ENCODE measurements around the gene CCDC144A.
A peak's percentile ranks its signal among the peaks of the same experiment; 100 is the strongest.
"Not testable (repeated sequence)": the region's sequence is repeated elsewhere in the genome, so short reads cannot be mapped to it uniquely, and the experiment has no call there.

The CCDC144A gene, protein sequence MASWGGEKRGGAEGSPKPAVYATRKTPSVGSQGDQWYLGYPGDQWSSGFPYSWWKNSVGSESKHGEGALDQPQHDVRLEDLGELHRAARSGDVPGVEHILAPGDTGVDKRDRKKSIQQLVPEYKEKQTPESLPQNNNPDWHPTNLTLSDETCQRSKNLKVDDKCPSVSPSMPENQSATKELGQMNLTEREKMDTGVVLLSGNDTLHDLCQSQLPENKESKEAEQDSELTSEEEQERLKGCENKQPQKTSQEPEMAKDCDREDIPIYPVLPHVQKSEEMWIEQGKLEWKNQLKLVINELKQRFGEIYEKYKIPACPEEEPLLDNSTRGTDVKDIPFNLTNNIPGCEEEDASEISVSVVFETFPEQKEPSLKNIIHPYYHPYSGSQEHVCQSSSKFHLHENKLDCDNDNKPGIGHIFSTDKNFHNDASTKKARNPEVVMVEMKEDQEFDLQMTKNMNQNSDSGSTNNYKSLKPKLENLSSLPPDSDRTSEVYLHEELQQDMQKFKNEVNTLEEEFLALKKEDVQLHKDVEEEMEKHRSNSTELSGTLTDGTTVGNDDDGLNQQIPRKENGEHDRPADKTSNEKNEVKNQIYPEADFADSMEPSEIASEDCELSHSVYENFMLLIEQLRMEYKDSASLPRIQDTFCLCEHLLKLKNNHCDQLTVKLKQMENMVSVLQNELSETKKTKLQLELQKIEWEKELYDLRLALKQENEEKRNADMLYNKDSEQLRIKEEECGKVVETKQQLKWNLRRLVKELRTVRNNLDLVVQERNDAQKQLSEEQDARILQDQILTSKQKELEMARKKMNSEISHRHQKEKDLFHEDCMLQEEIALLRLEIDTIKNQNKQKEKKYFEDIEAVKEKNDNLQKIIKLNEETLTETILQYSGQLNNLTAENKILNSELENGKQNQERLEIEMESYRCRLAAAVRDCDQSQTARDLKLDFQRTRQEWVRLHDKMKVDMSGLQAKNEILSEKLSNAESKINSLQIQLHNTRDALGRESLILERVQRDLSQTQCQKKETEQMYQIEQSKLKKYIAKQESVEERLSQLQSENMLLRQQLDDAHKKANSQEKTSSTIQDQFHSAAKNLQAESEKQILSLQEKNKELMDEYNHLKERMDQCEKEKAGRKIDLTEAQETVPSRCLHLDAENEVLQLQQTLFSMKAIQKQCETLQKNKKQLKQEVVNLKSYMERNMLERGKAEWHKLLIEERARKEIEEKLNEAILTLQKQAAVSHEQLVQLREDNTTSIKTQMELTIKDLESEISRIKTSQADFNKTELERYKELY (N-terminal part only)

DNA sequence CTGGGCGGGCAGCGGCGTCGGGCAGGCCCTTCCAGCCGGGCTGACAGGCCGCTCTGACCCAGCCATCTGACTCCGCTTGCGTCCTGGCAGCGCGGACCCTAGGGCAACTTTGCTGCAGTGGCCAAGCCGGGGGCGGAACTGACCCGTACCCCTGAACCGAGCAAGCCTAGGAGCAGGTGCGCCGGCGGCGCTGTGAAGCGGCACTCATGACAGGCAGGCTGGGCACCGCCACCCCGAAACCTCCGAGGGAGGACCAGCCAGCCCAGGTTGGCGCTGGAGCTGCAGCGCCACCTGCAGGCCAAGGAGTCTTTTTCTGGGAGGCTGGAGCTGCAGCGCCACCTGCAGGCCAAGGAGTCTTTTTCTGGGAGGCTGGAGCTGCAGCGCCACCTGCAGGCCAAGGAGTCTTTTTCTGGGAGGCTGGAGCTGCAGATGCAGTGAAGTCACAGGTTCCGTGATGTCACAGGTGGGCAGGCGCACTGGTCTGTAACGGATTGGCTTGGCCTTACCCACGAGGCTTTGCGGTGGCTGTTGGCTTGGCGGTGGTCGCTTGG lies at the start of gene CCDC144A:
CCDC144A (plus strand) TSS at position 511 of the 551 bp plus-strand sequence. CDS start 160 bp downstream, outside the sequence.
- not testable (repeated sequence) for DNase-seq

DNA sequence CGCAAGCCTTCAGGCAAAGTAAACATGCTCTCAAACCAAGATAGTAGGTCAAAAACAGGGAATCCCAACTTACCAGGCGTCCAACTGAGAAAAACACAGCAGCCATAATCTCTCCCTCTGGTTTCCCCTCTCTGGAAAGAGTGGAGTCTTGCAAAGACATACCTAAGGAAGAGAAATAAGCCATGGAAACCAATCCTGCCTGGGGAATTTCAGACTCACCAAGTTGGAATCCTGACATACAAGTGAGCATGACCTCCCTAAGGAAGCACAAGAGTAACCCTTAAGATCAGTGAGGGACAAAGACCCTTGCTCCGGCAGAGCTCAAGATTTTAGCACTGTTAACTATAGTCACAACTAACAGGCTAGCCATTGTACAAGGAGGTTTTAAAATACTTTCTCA lies 40.5 kb upstream of the CCDC144A start:
- no peak for DNase-seq

DNA sequence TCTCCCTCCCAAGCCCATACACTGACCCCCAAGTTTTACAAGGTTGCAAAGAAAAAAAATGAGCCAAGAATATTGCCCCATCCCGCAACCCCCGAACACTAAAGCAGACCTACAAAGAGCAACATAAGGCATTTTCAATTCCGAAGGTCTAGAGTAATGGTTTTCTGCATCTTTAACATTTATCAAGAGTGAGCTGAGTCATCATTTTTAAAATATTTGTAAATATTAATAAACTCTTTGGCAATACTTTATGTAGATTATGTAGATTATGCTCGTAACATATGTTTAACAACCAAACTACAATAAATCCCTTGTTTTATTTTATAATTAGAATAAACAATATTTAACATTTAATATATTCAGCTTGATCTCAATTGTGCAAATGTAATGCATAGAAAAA lies 37.8 kb upstream of the CCDC144A start:
- no peak for DNase-seq

DNA sequence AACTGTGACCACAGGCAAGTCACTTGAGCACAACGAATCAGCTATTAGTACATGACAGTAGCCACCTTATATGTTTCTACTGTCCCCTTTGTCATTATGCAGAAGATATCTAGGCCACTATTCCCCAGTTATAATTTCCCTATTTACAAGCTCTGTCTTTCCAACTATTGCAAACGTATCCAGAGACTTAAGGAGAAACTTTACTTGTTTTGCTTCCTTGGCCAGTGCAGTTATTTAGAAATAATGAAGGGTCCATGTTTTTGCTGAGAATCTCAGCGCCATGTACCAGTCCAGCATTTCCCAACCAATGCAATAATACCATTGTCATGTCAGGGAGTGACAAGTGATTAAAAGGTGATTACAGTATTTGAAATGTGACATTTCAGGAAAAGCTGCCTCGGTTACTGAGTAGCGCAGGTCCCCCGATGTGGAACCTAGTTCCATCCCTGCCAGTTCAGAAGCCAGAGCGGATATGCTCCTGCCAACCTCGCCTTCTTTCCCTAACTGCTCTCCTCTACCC lies 37.1 kb upstream of the CCDC144A start:
- peak in 1 of 2 experiments; percentile 59 for DNase-seq

DNA sequence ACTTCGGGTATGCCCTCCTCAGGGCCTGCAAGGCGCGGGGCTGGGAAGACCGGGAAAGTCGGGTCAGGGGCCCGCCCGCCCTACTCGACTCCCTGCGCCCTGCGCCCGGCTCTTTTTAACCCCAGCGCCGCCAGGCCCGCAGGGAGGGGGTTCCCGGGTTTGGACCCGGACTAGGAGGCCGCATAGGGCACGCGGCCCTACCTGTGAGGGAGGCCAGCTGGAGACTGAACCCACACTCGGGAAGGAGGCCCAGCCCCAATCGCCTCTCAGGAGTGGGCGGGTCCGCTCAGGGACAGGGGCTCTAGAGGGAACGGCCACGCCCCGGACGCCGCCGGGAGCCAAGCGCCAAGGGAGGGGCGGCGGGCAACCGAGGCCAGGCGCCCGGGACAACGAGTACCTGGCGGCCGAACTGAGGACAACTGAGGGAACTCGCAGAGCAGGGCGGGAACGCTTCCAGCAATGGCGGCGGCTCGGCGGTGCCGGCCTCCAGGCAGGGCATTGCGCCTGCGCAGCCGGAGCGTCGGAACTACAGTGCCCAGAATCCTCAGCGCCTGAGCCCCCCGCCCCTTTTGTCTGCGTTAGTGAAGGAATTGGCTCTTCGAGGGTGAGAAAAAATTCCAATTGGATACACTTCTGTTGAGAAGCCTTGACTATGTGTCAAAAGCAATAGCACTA lies 36.5 kb upstream of the CCDC144A start, which contains the start of gene ZNF624:
ZNF624 (minus strand) TSS at position 484 of the 675 bp plus-strand sequence.
- peak; percentile 98 to 99 for DNase-seq

DNA sequence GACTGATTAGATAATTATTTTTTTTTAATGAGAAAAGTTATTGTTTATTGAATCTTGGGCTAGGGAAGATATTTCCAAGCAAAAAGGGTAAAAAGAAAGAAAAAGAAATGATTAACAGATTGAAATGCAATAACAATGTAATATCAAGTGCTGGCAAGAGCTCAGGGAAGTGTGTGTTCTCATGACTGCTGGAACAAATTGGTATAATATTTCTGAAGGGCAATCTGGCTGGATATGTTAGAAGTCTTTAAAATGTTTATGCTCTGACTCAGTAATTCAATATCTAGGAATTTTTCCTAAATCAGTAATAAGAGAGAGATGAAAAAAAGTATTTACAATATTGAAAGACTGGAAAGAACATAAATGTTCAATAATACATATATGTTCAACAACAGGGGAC lies 28.8 kb upstream of the CCDC144A start:
- no peak for DNase-seq

DNA sequence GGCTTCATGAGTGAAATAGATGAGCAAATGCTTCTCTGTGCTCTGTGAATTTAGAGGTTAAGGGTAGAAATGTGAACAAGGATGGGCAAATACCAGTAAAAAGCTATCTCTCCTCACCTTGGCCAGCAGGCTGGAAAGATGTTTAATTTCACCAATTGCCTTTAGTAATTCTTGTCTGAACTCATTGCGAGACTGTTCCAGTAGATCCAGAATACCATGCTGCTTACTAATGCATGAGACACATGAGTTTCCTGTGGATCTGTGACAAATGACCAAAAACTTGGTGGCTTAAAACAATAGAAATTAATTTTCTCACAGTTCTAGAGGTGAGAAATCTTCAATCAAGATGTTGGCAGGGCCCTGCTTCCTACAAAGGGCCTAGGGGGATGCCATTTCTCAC lies 27.1 kb upstream of the CCDC144A start:
- peak; percentile 20 to 56 for DNase-seq

DNA sequence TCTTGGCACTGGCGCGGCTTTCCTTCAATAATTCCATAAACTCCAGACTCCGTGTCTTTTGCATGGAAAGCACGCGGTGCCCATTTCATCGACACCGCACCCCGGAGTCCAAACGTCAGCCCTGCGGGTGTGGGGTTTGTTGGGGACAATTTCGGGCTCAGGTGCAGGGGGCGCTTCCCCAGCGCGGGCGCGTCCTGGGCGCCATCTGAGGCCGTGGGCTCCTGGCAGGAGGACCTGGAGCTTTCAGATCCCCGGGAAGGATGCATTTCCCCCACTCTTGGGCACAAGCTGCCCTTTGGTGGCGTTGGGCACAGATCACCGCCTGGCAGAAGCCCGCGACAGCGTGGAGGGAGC lies 23.5 kb upstream of the CCDC144A start:
- DNase-seq: not testable (repeated sequence)

DNA sequence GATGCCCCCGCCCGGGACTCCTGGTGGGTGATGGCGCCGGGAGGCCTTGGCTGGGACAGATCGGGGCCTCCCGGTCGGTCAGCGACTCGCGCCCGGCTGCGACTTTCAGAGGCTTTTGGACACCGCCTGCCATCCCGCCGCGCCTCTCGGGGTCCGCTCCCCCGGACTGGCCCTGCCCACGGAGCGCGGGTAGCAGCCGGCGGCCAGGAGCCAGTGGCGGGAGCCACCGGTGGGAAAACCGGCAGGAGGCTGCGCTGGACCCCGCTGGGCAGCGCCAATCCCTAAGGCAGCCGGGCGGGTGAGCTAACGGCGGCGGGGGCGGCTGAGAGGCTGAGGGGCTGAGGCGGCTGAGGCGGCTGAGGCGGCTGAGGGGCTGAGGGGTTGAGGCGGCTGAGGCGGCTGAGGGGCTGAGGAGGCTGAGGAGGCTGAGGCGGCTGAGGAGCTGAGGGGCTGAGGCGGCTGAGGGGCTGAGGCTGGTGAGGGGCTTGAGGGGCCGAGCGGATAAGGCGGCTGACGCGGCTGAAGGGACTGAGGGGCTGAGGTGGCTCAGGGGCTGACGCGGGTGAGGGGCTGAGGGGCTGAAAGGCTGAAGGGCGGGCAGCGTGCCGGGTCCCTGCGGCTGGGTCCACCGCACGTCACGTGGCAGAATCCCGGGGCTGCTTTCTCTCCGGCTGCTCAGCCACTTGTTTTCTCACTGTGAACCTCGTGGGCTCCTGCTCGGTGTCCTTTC lies 23.0 kb upstream of the CCDC144A start:
- DNase-seq: not testable (repeated sequence)

DNA sequence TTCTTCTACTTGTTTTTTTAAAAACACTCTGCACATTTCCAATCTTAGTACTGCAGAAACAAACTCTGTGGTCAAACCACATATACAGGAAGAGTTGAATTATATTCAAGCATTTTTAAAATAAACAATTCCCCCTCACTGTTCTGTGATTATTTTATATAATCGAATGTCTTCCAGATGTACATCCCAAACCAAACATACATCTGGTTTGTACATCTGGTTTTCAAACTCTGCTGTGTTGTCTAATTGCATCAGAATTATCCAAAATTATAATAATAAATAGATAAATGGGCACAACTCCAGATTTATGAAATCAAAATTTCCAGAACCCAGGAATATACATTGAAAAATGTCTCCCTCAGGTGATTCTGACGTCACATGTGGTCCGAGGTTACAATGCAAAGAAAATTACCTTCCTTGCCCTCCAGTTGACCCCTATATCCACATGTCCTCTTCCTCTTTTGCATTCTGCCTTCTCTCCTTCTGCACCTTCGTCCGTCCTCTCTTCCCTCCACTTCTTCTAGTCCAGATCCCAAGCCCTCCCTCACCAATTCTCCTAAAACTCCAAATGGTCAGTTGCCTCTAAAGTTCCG lies 13.3 kb upstream of the CCDC144A start:
- DNase-seq: no peak

DNA sequence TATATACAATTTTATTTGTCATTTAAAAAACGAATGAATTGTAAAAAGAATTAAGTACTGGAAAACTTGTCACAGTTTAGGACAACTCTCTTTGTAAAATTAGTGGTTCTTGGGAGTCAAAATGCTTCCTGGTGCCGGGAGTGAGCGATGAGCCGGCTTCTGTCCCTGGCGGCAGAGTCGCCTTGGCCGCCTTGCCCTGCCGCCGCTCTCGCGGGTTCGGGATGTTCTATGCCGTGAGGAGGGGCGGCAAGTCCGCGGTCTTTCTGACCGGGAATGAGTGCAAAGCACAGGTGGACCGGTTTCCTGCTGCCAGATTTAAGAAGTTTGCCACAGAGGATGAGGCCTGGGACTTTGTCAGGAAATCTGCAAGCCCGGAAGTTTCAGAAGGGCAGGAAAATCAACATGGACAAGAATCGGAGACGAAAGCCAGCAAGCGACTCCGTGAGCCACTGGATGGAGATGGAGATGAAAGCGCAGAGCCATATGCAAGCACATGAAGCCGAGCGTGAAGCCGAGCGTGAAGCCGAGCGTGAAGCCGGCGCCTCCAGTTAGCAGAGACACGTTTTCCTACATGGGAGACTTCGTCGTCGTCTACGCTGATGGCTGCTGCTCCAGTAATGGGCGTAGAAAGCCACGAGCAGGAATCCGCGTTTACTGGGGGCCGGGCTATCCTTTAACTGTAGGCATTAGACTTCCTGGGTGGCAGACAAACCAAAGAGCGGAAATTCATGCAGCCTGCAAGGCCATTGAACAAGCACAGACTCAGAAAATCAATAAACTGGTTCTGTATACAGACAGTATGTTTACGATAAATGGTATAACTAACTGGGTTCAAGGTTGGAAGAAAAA lies 6.5 kb upstream of the CCDC144A start:
- not testable (repeated sequence) for DNase-seq

DNA sequence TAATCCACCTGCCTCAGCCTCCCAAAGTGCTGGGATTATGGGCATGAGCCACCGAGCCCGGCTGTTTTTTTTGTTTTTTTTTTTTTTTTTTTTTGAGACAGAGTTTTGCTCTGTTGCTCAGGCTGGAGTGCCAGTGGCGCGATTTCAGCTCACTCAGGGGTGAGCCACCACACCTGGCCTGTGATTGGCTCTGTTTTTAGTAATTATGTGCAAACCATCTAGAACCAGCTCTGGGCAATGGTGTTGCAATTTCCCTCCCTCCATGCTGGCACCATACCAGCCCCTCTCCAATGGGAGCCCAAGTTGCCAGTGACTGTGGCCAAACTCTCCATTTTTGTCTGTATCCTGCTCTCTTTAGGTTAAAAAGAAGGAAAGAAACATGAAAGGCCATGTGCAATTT lies 4.0 kb upstream of the CCDC144A start:
- DNase-seq: not testable (repeated sequence)

DNA sequence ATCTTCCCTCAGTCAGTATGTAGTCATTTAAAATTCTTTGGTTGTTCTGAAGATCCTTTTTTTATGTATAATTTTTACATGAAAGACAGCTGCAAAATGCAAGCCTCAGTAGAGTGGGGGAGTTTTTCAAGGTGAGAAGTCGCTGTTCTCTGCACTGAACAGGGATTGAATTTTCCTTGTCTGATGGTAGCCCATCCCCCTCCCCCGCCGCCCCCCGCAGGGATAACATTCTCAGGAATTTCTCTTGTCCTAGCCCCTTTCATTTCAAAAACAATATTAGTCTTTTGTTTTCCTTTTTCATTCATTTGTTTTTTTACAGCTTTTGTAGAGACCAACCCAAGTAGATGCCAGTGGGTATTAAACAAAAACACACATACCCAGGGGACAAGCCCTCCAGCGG lies 2.9 kb upstream of the CCDC144A start:
- not testable (repeated sequence) for DNase-seq

DNA sequence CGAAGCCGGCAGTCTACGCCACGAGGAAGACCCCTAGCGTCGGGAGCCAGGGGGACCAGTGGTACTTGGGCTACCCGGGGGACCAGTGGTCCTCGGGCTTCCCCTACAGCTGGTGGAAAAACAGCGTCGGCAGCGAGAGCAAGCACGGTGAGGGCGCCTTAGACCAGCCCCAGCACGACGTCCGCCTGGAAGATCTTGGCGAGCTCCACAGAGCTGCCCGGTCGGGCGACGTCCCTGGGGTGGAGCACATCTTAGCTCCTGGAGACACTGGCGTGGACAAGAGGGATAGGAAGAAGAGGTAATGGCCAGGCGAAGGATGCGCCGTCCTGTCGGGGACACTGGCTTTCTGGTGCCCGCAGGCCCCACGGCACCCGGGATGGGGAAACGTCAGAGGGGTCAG lies 406 bp downstream of the CCDC144A start:
- not testable (repeated sequence) for DNase-seq

DNA sequence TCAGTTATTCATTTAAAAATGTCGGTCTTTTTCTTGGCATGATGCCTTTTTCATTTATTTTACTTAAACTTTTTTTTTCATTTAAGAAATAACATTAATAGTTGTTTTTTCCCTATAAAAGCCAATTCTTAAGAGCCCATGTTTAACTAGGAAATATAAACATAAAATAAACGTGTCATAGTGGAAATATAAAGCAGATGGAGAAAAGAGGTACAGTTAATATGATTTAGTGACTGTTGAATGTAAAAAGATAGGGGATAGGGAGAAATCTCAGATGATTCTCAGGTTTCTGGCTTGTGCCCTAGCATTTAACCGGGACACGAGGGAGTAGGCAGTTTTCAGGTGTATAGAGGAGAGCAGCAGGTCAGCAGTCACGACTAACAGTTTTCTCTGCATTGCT lies 7.6 kb downstream of the CCDC144A start:
- not testable (repeated sequence) for DNase-seq

DNA sequence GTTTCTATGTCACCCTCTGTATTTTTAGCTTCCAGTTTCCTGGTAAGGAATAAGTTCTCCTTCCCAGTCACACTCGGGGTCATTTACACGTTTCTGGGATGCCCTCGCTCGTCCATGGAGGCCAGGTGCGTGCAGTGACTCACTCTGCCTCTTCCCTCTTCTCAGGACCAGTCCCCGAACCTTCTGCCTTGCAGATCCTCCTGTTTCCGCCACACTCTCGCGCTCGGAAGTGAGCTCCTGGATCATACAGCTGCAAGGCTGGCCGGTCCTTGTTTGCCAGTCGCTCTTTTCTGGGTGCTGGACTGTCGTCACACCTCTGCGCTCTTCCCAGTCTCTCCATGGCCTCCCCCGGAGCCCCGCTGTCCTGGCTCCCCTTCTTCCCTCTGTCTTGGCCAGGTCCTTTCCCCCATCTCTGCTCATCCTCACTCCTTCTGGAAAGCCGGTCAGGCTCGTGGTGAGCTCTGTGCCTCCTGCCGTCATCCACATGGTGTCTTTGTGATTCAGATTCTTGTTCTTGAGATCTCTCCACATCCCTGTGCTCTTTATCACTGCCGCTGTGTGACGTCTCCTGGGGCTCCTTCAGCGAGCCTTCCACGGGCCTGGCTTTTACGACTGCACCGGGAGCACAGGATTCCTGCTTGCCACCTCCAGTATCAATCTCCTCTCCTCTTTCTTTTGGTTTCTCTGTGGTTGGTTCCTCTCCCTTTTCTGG lies 55.6 kb downstream of the CCDC144A start:
- DNase-seq: not testable (repeated sequence)

DNA sequence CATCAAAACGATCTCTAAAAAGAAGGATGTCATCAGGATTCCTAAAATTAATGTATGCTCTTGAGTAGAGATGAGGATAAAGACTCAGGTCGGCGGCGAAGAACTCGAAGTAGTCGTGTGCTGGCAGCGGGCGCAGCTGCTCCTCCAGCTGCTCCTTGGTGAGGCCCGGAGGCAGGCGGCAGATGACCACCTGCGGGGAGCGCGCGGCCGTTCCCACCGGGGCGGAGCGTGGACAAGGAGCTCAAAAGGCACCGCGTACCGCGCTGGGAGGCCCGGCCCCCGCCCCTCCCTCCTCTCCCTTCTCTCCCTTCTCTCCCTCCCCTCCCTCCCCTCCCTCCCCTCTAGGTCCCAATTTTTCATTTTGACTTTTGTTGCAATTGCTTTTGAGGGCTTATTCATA lies 56.5 kb downstream of the CCDC144A start:
- DNase-seq: not testable (repeated sequence)

DNA sequence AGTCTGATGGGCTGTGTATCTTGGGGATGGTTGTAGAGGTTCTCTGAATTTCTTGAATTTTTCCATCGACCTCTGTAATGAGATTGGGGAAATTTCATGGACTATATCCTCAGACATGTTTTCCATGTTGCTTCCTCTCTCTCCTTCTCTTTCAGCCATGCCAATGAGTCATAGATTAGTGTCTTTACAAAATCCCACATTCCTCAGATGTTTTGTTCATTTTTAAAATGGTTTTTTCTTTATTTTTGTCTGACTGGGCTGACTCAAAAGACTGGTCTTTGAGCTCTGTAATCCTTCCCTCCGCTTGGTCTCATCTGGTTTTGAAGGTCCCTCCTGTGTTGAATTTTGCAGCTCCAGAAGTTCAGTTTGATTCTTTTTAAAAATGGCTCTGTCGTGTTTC lies 60.5 kb downstream of the CCDC144A start:
- not testable (repeated sequence) for DNase-seq

Data from SW 1271 (cell line).